BLaER1 (cell line): ENCODE measurements around the gene NBL1.

ENCODE experiments used
- H3K27ac ChIP-seq: shearing (Covaris generic); formaldehyde crosslinking; 2 replicates; pipeline ENCODE4 v1.8.1; 2022
- H3K27me3 ChIP-seq: shearing (Covaris generic); formaldehyde crosslinking; 2 replicates; pipeline ENCODE4 v1.8.1; 2022
- H3K36me3 ChIP-seq: shearing (Covaris generic); formaldehyde crosslinking; 2 replicates; pipeline ENCODE4 v1.8.1; 2022
- H3K4me1 ChIP-seq: shearing (Covaris generic); formaldehyde crosslinking; 2 replicates; pipeline ENCODE4 v1.8.1; 2022
- H3K4me2 ChIP-seq: shearing (Covaris generic); formaldehyde crosslinking; 2 replicates; pipeline ENCODE4 v1.8.1; 2022
- H3K4me3 ChIP-seq: shearing (Covaris generic); formaldehyde crosslinking; 2 replicates; pipeline ENCODE4 v1.8.1; 2022
- H3K9ac ChIP-seq: shearing (Covaris generic); formaldehyde crosslinking; 2 replicates; pipeline ENCODE4 v1.8.1; 2022
- H3K9me3 ChIP-seq: shearing (Covaris generic); formaldehyde crosslinking; 2 replicates; pipeline ENCODE4 v1.8.1; 2022
- H4K20me1 ChIP-seq: shearing (Covaris generic); formaldehyde crosslinking; 2 replicates; pipeline ENCODE4 v1.8.1; 2022
- Cebpa-rat ChIP-seq: shearing (Covaris generic); IDR thresholded peaks from 2 replicates; pipeline ENCODE4 v1.8.1; 2022

Gene NBL1

GRCh38 chr1:19680644-19681043, 36.5 kb downstream of the NBL1 start:
- H4K20me1 ChIP-seq, result peaks cover 35% of the 10 kb centered on the region
- H3K27me3 ChIP-seq, result no peaks in the 10 kb centered on the region
- no peak overlapping the region for H3K27ac ChIP-seq
- H3K9ac ChIP-seq, result no peak overlapping the region
- peaks cover 10% of the 10 kb centered on the region; the same call in 1 of the 2 replicates for H3K36me3 ChIP-seq
- no peak for TF ChIP-seq Cebpa-rat
- H3K4me3 ChIP-seq, result no peak overlapping the region
- no peaks in the 10 kb centered on the region for H3K9me3 ChIP-seq
- H3K4me1 ChIP-seq, result no peaks in the 10 kb centered on the region
- no peak overlapping the region for H3K4me2 ChIP-seq

GRCh38 chr1:19682257-19682656, 38.1 kb downstream of the NBL1 start:
- Histone ChIP-seq H3K27ac (no peak overlapping the region), H3K36me3 (peaks cover 14% of the 10 kb centered on the region), H3K9me3 (peaks cover under 1% of the 10 kb centered on the region; the same call in 1 of the 2 replicates), H3K4me2 (no peak overlapping the region), H4K20me1 (peaks cover 19% of the 10 kb centered on the region), H3K27me3 (no peaks in the 10 kb centered on the region), H3K4me1 (no peaks in the 10 kb centered on the region), H3K9ac (no peak overlapping the region), H3K4me3 (no peak overlapping the region)
- TF ChIP-seq Cebpa-rat, result no peak

GRCh38 chr1:19682901-19683300, 38.8 kb downstream of the NBL1 start:
- Histone ChIP-seq H3K4me1 (no peaks in the 10 kb centered on the region), H3K9ac (no peak overlapping the region), H3K4me2 (no peak overlapping the region), H3K27me3 (no peaks in the 10 kb centered on the region), H3K36me3 (peaks cover 21% of the 10 kb centered on the region), H4K20me1 (peaks cover 17% of the 10 kb centered on the region), H3K27ac (no peak overlapping the region), H3K4me3 (no peak overlapping the region), H3K9me3 (peaks cover 7% of the 10 kb centered on the region; the same call in 1 of the 2 replicates)
- no peak for TF ChIP-seq Cebpa-rat

GRCh38 chr1:19683351-19683750, 39.2 kb downstream of the NBL1 start:
- H4K20me1 ChIP-seq, result peaks cover 14% of the 10 kb centered on the region
- H3K36me3 ChIP-seq, result peaks cover 25% of the 10 kb centered on the region
- TF ChIP-seq Cebpa-rat, result no peak

GRCh38 chr1:19684677-19685076, 40.6 kb downstream of the NBL1 start:
- peaks cover 15% of the 10 kb centered on the region for H3K9me3 ChIP-seq
- no peak for TF ChIP-seq Cebpa-rat
- no peaks in the 10 kb centered on the region for H3K27me3 ChIP-seq
- no peak overlapping the region for H3K27ac ChIP-seq
- H4K20me1 ChIP-seq, result peaks cover under 1% of the 10 kb centered on the region; the same call in 1 of the 2 replicates
- peaks cover 38% of the 10 kb centered on the region for H3K36me3 ChIP-seq
- no peak overlapping the region for H3K4me2 ChIP-seq
- no peak overlapping the region for H3K9ac ChIP-seq
- no peak overlapping the region for H3K4me3 ChIP-seq
- no peaks in the 10 kb centered on the region for H3K4me1 ChIP-seq

More at GRCh38 chr1:19683351-19683750, 39.2 kb downstream of the NBL1 start:
- no peak overlapping the region for H3K4me3 ChIP-seq
- H3K4me2 ChIP-seq, result no peak overlapping the region
- no peaks in the 10 kb centered on the region for H3K27me3 ChIP-seq
- H3K27ac ChIP-seq, result no peak overlapping the region
- H3K9ac ChIP-seq, result no peak overlapping the region
- peaks cover 7% of the 10 kb centered on the region; the same call in 1 of the 2 replicates for H3K9me3 ChIP-seq
- H3K4me1 ChIP-seq, result no peaks in the 10 kb centered on the region

GRCh38 chr1:19685994-19686393, 41.9 kb downstream of the NBL1 start:
- Histone ChIP-seq H3K4me2 (no peak overlapping the region), H4K20me1 (no peaks in the 10 kb centered on the region), H3K36me3 (peaks cover 50% of the 10 kb centered on the region), H3K27ac (no peak overlapping the region), H3K4me3 (no peak overlapping the region), H3K27me3 (no peaks in the 10 kb centered on the region), H3K9me3 (peaks cover 28% of the 10 kb centered on the region), H3K4me1 (no peaks in the 10 kb centered on the region), H3K9ac (no peak overlapping the region)
- TF ChIP-seq Cebpa-rat, result no peak

GRCh38 chr1:19687414-19687813, 43.3 kb downstream of the NBL1 start:
- no peak overlapping the region for H3K27ac ChIP-seq

GRCh38 chr1:19688041-19688842, 44.1 kb downstream of the NBL1 start:
- H3K4me2 ChIP-seq, result no peak overlapping the region
- H3K4me1 ChIP-seq, result no peaks in the 10 kb centered on the region
- peaks cover 35% of the 10 kb centered on the region for H3K9me3 ChIP-seq
- H3K9ac ChIP-seq, result no peak overlapping the region
- H4K20me1 ChIP-seq, result no peaks in the 10 kb centered on the region
- peaks cover 60% of the 10 kb centered on the region for H3K36me3 ChIP-seq
- no peak overlapping the region for H3K27ac ChIP-seq
- H3K27me3 ChIP-seq, result no peaks in the 10 kb centered on the region
- no peak overlapping the region for H3K4me3 ChIP-seq
- no peak for TF ChIP-seq Cebpa-rat

More at GRCh38 chr1:19687414-19687813, 43.3 kb downstream of the NBL1 start:
- Histone ChIP-seq H3K9me3 (peaks cover 35% of the 10 kb centered on the region), H3K4me1 (no peaks in the 10 kb centered on the region), H3K36me3 (peaks cover 64% of the 10 kb centered on the region), H3K9ac (no peak overlapping the region), H3K4me3 (no peak overlapping the region), H4K20me1 (no peaks in the 10 kb centered on the region), H3K4me2 (no peak overlapping the region), H3K27me3 (no peaks in the 10 kb centered on the region)
- no peak for TF ChIP-seq Cebpa-rat

- H3K27ac ChIP-seq, result no peak overlapping the region
- no peaks in the 10 kb centered on the region for H4K20me1 ChIP-seq
- no peak overlapping the region for H3K9ac ChIP-seq
- H3K36me3 ChIP-seq, result peaks cover 63% of the 10 kb centered on the region
- no peaks in the 10 kb centered on the region for H3K27me3 ChIP-seq
- 0 out of 2 replicates have a peak overlapping the region, but pooled peaks have one; percentile 11 for H3K4me3 ChIP-seq
- no peaks in the 10 kb centered on the region for H3K4me1 ChIP-seq
- H3K9me3 ChIP-seq, result peaks cover 35% of the 10 kb centered on the region
- TF ChIP-seq Cebpa-rat, result no peak
- no peak overlapping the region for H3K4me2 ChIP-seq
Observed at GRCh38 chr1:19689085-19689757, 45.1 kb downstream of the NBL1 start.

GRCh38 chr1:19689856-19690255, 45.7 kb downstream of the NBL1 start:
- Histone ChIP-seq H3K4me3 (0 out of 2 replicates have a peak overlapping the region, but pooled peaks have one; percentile 11), H4K20me1 (no peaks in the 10 kb centered on the region), H3K27me3 (no peaks in the 10 kb centered on the region), H3K27ac (no peak overlapping the region), H3K36me3 (peaks cover 69% of the 10 kb centered on the region), H3K4me2 (no peak overlapping the region), H3K9me3 (peaks cover 35% of the 10 kb centered on the region), H3K4me1 (no peaks in the 10 kb centered on the region), H3K9ac (no peak overlapping the region)
- no peak for TF ChIP-seq Cebpa-rat
